HPDE6-E6E7 (cell line): Measurements from ENCODE around the gene TLK2.
"Not testable (repeated sequence)": the region's sequence is repeated elsewhere in the genome, so short reads cannot be mapped to it uniquely, and the experiment has no call there.

Experiments
- DNase-seq: peaks from one replicate; pipeline ENCODE4 v3.0.0; 2011; ENCODE audit warnings: missing footprints; ENCODE audit errors: extremely low spot score

The TLK2 gene

GRCh38 chr17:62601471-62601870, 122.8 kb downstream of the TLK2 start:
- no peak for DNase-seq

- DNase-seq, result not testable (repeated sequence)
Measured at GRCh38 chr17:62603783-62604182, 125.2 kb downstream of the TLK2 start.

GRCh38 chr17:62605588-62605987, 127.0 kb downstream of the TLK2 start:
- DNase-seq, result no peak

DNA sequence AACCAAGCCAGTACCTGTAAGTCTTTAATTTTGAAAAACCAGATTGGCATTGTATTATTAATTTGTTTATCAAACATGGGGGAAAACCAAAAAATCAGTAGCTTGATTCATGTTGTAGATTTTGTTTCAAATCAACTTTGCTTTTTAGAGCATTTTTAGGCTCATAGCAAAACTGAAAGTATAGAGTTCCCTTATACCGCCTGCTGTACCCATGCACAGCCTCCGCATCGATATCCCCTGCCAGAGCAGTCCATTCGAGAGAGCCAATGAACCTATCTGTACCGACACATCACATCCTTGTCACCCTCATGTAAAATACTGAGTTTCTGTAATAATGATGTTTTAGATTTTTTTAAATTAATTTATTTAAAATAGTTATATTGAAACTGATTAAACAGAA, 132.7 kb downstream of the TLK2 start:
- DNase-seq, result no peak

- no peak for DNase-seq
Measured at GRCh38 chr17:62611728-62612127, 133.1 kb downstream of the TLK2 start.

DNA sequence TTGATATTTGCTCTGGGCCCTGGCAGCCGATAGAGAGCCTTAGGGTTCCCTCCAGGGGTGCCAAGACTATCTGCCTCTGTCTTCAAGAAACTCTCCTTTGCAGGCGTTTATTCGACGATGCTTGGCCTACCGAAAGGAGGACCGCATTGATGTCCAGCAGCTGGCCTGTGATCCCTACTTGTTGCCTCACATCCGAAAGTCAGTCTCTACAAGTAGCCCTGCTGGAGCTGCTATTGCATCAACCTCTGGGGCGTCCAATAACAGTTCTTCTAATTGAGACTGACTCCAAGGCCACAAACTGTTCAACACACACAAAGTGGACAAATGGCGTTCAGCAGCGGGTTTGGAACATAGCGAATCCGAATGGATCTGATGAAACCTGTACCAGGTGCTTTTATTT, 133.7 kb downstream of the TLK2 start:
- DNase-seq, result not testable (repeated sequence)

GRCh38 chr17:62613095-62613494, 134.5 kb downstream of the TLK2 start:
- not testable (repeated sequence) for DNase-seq

GRCh38 chr17:62614142-62614541, 135.5 kb downstream of the TLK2 start:
- DNase-seq, result no peak

- no peak for DNase-seq
Measured at GRCh38 chr17:62615503-62615902, 136.9 kb downstream of the TLK2 start.

DNA sequence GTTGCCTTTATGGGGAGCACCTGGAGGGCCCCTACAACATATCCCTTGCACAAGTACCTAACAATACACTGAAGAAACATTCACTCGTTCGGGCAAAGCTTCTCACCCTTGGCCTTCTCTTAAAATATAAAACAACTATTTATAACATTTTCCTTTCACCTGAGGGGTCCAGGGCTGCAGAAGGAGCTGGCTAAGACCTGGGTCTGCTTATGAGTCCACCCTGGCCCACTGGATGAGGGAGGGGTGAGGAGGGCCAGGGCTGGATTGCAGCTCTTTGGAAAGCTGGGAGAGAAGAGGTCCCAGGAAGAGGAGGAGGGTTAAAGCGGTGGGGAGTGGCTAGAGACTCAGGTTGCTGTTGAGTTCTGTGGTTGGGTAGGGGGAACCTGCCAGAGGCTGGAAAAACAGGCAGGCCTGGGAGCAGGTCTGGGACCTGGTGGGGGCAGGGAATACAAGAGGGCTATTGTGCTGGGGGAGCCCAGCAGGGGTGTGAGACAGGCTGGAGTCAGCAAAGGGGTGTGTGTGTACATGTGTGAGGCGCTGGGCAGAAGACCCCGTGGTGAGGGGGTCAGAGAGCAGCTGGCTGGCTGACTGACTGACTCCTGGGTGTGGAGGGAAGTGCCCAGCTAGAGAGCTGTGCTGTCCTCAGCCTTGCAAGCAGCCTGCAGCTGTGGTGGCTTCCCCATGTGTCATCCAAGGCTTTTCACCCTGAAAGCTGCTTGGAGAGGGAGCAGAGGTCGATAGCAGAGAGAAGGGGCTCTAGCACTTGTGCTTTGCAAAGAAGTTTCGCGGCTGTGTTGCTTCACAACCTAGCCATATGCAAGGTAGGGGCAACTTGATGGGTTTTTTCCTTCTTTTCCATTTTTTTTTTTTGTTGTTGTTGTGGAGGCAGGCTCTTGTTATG, 138.6 kb downstream of the TLK2 start:
- DNase-seq, result no peak

DNA sequence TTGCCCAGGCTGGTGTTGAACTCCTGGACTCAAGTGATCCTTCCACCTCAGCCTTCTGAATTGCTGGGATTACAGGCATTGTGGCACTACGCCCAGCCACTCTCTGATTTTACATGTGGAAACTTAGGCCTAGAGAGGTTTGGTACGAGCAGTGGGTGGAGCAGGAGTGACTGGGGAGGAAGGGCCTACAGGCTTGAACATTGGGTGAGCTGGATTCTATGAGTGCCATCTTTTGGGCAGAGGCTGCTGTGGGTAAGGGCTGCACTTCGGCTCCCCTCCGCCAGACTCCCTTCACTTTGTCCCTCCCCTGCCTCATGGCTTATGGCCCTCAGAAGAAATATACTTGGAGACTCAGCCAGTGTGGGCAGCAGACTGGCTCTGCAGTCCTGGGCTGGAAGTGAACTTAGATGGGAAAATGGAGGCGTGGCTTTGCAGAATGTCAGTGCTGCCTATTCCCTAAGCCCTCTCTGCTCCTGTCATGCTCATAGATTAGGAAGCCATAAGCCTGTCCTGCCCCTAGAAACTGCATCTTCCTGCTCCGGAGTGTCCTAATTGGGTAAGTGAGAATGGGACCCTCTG, 139.4 kb downstream of the TLK2 start:
- no peak for DNase-seq

DNA sequence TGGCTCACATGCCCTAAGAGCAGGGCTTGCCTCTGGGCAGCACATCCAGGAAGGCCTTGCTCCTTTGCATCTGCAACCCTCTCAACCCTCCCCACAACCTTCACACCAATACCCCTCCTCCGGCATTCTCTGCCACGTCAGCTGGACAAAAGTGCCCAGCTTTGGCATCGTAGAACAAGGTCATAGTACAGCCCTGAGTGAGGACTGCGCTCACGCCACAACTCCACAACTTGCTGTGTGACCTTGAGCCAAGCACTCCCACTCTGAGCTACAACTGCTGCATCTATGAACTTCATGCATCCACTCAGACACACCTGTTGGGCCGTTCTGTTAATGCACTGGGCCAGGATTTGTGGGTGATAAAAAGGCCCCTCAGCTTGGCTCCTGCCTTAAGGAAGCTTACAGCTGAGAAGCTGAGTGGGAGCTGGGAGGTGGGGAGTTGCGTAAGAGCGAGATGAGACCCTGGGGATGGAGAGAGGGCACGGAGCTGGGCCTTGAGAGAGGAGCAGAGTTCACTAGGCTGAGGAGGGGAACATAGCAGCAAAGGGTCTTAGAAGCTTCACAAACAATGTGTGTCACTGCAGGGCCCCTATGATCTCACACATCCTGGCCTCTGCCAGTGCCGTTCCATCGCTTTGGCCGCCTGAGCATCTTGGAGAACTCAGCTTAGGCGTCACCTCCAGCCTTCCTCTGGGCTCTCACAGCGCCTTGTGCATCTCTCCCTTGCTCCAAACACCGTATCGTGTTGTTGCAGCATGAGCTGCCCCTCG, 140.2 kb downstream of the TLK2 start:
- DNase-seq, result no peak

DNA sequence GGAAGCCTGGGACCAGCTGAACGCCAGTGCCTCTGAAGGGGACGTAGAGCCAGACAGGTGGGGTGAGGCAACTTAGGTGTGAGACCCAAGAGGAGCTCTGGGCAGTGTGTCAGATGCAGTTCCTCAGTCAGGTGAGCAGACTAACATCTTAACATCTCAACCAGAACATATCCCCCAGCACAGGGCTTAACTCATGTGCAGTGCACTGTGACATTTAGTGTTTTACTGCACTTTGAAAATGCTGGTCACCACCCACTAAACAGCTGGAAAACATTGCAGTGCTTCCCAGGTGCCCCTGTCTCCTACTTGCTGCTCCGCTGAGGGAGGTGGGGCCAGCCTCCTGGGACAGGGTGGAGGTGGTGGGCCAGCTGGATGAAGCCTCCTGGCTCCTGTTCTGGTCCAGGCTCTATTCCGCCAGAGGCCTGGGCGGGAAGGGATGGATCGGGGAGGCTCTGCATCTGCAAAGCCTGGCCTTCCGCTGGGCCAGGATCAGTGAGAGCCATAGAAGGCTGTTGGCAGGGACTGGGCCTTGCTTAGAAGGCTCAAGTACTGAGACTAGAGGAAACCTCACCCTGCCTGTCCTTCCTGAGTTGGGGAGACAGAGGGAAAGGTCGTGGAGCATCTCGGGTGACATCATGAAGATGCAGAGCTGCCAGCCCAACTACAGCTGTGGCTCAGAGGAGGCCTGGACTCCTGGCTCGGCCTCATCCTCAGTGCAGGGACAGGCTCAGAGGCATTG, 141.0 kb downstream of the TLK2 start:
- DNase-seq, result no peak

DNA sequence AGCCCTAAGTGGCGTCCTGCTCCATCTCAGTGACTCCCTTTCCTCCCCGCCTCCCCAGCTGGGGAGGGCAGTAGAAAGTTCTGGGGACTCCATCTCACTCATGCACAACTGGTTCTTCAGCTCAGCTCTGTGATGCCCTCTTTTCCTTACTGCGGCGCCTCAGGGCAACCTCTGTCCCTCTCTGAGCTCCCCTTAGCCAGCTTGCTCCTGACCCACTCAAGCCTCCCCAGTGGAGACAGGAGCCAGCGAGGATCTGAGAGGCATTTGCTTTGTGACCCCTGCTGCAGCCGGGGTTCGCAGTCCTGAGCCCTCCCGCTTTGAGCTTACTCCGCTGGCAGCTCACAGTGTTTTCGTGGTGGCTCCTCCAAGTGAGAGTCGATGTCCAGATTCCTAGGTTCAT, 142.6 kb downstream of the TLK2 start:
- DNase-seq, result no peak

GRCh38 chr17:62625184-62625869, 146.7 kb downstream of the TLK2 start:
- no peak for DNase-seq

DNA sequence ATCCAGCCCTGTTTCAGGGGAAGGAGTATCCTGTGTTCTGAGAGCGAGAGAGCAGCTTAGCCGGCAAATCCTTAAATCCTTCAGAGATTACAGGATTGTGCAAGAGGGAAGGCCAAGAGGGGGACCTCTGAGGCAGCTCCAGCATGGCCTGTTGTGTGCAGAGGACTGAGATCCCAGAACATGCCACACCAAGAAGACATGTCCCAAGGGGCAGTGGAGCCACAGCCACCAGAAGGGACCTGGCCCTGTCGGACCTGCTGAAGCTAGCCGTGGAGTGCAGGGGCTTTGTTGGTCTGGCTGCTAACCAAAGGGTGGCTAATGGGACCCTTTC, 147.2 kb downstream of the TLK2 start:
- no peak for DNase-seq

- DNase-seq, result no peak
Measured at GRCh38 chr17:62626719-62627218, 148.1 kb downstream of the TLK2 start.

- no peak for DNase-seq
Measured at GRCh38 chr17:62627219-62627903, 148.7 kb downstream of the TLK2 start, which contains the start of gene MRC2. MRC2 (plus strand) TSS chr17:62627670; CDS start chr17:62627803, 133 bp downstream.

- no peak for DNase-seq
Measured at GRCh38 chr17:62627904-62628633, 149.4 kb downstream of the TLK2 start.
